GM12892 (cell line): Measurements from ENCODE around the gene ALG6.

Source experiments
- POLR2A ChIP-seq: IDR thresholded peaks from 2 replicates; pipeline ENCODE4 v1.6.1; 2011; ENCODE audit warnings: low read depth, low read length, control low read depth
- POLR2AphosphoS5 ChIP-seq: IDR thresholded peaks from 2 replicates; pipeline ENCODE4 v1.6.1; 2011; ENCODE audit warnings: low read depth, low read length, control low read depth
- TAF1 ChIP-seq: IDR thresholded peaks from 2 replicates; pipeline ENCODE4 v1.6.1; 2011; ENCODE audit warnings: low read depth, mild to moderate bottlenecking, control low read depth, low read length, borderline replicate concordance

GRCh38 chr1:63328122-63328521, 39.3 kb upstream of the ALG6 start:
- TF ChIP-seq POLR2AphosphoS5 (no peak), POLR2A (no peak), TAF1 (no peak)
